Eye (tissue), 1 donor: ENCODE data around the gene FGFRL1.

Source experiments
- DNase-seq: peaks from one replicate; pipeline ENCODE4 v3.0.0-alpha.2; 2015

Gene FGFRL1

DNA sequence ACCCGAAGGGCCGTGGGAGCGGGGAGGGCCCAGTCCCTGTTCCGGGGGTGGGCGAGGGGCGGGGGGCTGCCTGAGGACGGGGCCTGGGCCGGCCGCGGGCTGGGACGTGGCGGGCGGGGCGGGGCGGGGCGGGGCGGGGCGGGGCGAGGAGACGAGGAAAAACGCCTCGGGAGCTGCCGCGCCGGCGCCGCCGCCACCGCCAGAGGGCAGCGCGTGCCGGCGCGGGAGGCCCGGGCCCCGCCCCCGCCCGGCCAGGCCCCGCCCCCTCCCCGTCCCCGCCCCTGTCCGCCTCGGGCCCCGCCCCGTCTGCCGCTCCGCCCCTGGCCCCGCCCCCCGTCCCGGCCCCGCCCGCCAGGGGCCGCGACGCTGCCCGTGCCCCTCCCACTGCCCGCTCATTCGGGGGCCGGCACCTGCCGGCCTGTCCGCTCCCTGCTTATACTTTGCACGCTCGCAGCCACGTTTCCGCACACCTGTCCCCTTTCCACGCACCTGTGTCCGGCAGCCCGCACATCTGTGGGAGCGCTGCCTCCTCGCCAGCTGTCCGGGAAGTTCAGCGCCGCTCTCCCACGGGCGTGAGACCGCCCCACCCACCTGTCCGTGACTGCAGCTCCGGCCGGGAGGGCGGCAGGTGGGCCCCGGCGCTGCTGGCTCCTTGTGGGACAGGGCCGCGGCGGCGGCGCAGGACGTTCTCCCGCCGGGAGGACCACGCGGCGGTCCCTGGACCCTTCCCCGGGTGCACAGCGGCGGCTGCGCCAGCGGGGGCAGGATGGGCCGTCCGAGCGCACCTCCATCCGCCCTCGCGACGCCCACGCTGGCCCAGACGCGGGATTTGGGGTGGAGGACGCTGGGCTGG, 1.7 kb upstream of the FGFRL1 start:
- peak; percentile 77 for DNase-seq

DNA sequence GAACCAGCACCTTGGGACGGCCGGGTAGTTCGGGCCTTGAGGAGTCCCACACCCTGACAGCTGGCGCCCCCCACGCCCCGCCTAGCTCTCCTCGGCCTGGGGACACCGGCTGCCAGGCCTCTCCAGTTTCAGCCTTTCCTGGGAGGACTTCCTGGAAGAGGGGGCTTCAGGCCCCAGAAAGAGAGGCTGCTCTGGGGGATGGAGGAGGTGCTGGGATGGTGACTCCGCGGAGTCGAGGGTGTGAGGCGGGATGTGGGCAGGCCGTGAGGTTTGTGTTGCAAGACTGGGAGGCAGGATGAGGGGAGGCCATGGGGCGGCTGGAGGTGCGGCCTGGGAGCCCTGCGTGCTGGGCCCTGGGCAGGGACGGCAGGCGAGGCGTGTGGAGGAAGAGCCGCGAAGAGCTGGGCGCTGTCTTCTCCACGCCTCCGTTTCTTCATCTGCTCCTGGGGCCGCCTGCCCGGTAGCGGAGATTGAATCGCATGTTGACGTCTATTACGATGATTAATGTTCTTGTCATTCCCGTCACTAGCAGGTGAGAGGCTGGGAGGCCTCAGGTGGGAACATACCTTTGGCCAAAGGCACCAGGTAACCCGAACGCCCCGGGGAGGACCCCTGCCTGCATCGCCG, 918 bp upstream of the FGFRL1 start:
- peak; percentile 70 for DNase-seq

DNA sequence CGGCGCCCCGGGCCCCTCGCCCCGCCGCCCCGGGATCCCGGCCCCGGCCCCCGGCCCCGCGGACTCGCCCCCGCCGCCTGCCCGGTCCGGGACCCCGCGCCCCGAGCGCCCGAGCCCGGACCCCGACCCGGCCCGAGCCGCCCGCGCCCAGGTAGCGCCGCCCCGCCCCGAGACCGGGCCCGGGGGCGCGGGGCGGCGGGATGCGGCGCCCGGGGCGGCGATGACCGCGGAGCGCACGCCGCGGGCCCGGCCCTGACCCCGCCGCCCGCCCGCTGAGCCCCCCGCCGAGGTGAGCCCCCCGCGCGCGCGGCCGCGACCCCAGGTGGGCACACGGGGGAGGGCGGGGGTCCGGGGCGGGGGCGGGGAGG, 224 bp downstream of the FGFRL1 start:
- DNase-seq: no peak

DNA sequence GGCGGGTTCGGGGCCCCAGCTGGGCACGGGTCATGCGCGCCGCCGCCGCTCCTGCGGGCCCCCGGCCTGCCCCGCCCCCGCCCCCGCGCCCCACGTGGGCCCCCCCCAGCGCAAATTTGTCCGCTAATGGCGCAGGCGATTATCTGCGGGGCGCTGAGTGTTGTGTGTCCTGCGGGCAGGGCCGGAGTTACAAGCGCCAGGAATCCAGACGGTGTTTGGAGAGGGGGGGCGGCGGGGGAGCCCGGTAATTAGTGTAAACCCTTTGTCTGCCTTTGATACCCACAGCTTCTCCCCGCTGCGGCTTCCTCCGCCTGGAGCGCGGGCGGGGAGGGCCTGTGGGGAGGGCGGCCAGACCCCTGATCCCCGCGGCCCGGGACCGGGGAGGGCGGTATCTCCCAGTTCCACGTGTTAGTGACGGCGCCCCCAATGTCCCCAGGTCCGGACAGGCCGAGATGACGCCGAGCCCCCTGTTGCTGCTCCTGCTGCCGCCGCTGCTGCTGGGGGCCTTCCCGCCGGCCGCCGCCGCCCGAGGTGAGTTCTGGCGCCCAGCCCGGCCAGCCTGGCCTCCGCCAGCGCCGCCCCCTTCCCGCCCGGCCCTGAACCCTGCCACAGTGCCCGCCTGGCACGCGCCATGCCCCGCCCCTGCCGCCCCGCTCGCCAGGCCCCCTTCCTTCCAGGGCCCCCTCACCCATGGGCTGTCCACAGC, 761 bp downstream of the FGFRL1 start:
- DNase-seq: peak; percentile 74

DNA sequence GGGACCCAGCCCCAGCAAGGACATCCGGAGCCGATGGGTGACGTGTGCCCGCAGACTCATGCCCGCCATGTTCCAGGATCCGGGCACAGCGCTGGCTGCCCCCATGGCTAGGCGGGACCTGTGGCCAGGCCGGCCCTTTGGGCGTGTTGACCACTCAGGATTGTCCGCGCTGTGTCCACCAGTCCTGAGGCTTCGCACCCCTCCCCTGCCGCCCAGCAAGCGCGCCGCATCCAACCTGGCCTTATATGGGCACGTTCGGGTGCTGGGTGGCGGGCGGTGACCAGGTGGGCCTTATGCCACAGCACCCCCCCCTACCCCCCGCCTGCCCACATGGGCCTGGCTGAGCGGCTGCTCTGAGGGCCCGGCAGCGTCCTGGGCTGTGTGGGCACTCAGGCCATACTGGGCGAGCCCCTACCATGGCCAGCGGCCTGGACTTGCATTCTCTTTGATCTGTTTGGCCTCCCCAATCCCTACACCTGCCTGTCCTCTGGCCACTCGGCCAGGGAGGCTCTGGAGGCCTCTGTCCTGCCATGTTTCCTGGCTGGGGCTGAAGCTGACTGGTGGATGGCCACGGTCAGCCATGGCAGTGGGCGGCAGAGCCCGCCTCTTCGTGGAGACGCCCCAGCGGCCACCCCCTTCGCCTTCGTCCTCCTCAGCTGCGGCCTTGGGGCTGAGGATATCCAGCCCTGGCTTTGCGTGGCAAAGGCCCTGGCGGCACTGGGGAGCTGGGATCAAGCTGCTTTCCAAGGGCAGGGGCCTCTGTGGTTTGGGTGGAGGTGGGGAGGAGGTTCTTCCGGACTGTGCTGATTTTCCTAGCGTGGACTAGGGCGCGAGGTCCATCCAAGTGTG, 2.0 kb downstream of the FGFRL1 start:
- DNase-seq: no peak

DNA sequence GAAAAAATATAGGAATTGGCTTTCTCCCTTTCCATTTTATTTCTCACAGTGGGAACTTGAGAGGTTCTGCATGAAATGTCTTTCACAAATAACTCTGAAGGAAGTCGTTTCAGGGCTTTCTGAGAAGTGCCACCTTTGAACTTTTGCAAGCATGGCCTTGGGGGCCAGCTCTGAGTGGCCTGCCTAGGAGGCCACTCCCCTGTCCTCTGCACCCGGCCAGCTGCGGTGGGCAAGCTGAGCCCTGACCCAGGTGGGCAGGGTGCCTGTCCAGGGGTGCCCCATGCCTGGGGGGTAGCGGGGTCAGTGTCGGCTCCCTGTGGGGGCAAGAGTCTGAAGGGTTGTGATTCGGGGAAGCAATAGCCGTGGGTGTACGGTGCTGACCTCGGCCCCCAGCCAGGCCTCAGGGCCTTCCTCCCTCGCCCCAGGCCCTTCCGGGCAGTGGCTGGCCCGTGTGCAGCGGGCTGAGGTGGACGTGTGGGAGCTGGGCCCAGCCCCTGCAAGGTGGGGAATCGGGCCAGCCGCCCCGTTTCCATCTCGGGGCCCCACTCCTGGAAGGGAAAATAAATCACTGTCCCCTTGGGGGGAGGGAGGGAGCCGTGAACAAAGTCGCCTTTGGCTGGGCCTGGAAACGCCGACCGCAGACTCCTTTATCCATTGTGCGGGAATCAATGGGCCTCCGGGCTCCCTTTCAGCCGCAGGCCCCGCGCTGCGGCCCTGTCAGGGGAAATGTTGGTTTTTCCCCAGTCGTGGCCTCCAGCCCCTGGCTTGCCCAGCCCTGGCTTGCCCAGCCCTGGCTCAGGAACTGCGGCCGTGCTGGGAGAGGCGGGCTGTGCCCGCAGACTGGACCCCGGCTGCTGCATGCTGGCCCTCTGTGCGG, 3.1 kb downstream of the FGFRL1 start:
- peak; percentile 61 for DNase-seq

DNA sequence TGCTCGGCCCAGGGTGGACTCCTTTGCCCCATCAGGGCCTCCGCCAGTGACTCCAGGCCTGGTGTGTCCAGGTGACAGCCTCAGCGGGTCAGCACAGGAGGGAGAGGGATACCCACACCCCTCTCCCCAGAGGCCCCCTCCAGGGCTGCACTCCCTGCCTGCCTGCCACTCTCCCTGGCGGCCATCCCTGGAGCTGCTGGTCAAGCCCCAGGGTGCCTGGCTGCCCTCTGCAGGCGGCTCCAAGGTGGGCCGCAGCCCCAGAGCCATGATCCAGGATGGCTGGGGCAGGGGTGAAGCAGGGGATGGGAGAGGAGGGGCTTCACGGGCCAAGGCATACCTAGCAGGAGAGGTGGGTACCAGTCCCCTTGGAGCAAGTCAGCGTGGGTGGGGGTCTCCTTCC, 3.8 kb downstream of the FGFRL1 start:
- DNase-seq: no peak

DNA sequence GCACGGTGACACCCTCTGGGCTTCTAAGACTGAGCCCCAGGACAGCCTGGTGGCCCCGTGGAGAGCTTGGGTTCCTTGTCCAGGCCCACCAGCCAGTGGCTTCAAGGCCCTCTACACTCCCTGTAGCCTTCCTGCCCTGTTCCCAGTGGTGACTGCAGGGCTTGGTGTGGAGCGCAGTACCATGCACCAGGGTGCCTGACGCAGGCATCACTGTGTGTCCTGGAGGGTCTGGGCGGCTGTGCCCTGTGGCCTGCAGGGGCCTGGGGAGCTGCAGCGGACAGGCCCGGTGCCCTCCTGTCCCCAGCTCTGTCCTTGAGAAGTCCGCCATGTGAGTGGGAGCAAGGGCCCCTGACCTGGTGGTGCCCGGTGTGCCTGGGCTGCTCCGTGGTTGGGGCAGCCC, 4.3 kb downstream of the FGFRL1 start:
- no peak for DNase-seq

DNA sequence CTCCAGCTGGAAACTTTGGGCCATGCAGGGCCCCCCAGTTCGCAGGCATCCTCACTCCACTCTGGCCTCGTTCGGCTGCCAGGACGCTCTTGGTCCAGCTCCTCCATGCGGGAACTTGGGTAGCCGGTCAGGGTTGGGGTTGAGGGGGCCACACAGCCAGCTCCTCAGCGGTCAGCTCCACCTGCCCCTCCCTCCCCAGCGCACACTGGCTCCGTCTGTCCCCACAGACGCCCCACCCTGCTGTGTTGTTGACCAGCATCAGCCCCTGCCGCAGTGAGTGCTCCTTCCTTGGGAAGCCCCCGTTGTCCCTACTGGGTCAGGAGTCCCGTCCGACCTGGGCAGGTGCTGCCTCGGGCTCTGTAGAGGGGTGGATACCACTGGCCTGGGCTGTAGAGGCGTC, 5.8 kb downstream of the FGFRL1 start:
- DNase-seq: no peak

DNA sequence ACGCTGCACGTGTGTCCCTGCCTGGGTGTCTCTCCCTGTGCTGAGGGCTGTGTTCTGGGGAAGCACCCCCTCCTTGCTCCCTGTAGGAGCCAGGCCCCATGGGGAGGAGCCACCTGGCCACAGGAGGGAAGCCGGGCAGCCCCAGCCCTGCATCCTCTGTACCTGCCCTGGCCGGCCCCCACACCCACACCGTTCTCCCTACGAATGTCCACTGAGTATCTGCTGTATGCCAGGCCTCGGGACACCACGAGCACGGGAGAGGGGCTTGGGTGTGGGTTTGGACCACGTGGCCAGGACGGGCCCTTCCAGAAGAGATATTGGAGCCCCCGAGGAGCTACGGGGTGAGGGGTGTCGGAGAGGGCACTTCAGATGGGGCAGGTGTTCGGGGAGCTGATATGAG, 6.3 kb downstream of the FGFRL1 start:
- no peak for DNase-seq

DNA sequence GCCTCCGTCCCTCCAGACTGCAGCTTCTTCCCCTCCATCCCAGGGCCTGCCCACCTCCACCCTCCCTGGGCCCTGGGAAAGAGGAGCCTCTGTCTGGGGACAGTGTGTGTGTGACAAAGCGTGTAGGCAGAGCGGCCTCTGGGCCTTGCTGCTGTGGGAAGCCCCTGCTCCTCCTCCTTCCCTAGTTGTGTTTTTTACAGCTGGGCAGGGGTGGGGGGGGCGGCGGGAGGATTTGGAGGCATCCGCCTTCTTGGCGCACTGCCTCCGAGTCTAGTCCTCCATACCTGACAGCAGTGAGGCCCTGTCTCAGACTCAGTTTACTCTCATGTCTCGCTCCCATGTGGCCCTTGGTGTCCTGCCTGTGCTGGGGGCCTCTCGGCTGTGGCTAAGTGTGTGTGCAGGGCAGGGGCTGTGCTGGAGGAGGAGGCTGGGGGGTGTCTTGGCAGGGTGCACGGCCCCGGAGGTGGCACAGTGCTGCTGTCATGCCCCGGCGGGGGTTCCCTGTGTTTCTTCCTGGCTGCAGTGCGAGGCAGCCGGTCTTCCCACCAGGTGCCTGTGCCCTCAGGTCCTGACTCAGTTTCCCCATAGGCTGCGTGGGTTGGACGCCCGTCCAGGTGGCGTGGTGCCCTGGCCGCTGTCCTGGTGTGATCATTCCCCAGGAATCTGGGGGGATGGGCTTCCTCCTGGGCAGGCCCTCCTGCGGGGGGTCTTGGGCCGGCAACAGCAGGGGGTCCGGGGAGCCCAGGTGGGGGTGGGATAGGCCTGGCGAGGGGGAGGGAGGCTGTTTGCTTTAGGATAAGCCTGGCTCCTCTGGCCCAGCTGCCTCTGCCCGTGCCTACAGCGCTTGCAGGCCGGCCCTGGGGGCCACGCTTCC, 7.0 kb downstream of the FGFRL1 start:
- no peak for DNase-seq

DNA sequence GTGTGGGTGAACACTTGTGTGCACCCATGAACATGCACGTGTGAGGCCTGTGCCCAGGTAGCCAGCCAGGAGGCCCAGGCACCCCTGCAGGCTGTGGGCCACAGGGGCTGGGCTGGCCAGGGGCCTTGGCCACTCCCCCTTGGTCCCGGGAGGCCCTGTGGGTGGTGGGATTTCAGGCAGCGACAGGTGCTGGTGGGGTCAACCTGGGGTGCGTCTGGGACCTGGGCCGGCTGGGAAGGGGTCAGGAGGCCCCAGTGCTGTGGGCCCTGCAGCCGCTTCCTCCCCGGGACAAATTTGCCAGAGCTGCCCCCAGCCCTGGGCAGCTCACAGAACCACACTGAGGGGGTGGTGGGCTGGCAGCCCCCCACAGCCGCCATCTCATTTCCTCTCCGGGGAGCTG, 7.9 kb downstream of the FGFRL1 start:
- DNase-seq: no peak

DNA sequence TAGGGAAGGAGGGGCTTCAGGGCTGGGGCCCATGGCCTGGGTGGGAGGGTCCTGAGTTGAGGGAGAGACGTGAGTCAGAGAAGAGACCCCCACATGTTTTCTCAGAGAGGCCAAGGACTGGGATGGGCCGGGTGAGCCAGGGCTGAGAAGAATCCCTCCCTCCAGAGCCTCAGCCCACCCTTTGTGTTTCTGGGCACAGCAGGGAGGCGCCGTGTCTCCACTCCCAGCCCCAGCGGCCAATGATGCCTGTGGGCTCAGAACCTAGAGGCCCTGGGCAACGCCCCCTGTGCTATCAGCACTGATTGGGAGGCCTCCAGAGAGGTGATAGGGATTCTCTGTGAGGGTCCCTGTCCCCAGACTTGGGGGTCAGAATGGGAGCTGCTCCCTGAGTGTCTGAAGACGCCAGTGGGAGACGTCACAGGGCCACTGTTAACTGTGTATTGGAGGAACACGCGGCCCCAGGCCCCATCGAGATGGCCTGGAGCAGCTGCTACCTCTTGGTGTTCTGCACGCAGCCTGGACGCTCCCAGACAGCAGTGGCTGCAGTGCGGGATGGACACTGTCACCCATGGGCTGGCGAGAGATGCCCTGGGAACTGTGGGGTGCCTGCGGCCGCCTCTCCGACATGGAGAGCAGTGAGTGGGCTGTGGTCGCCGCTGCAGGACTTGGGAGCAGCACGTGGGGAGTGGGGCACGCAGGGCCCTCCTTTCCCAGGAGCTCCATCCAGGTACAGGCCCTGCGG, 8.5 kb downstream of the FGFRL1 start:
- peak; percentile 79 for DNase-seq

DNA sequence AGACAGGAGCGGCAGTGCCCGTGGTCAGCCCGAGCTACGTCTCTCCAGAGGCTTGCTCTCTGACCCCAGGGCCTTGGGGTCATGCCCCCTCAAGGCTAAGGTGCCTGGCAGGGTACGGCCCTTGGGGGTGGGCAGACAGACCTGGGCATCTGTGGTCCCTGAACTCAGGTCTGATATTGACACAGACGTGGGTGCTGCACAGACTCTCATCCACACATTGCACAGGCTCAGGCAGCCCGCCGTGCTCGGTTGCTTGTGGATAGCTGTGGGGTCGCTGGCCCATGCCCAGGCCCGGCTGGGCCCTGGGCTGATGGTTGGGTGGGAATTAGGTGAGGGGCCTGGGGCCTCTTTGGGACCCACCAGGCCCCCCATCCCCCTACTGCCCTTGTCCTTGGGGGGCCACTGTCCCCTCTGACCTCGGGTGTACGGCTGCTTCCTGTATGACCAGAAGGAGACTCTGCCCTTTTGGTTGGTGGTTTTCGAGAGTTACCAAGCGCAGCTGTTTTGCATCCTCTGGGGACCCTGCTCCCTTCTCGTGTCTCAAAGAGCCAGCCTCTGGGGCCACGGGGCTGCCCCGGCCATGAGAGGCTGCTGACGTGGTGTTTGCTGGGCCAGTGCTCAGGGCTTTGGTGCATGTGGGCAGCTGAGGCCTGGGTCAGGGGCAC, 10.1 kb downstream of the FGFRL1 start:
- no peak for DNase-seq

DNA sequence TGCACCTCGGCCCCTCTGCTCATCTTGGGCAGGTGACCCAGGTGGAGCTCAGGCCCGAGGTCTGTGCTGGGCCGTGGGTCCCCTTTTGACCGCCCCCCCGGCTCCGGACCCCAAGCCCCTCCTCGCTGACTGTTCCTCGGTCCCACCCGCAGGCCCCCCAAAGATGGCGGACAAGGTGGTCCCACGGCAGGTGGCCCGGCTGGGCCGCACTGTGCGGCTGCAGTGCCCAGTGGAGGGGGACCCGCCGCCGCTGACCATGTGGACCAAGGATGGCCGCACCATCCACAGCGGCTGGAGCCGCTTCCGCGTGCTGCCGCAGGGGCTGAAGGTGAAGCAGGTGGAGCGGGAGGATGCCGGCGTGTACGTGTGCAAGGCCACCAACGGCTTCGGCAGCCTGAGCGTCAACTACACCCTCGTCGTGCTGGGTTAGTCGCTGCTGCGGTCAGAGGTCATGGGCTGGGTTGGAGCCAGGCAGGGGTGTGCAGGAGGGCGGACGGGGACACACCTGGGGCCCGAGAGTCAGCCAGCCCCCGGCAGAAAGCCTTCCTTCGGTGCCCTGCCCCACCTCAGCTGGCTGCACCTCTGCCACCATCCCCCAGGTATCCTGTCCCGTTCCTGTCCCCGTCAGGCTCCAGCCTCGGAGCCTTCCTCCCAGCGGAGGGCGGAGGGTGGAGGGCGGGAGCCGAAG, 10.8 kb downstream of the FGFRL1 start:
- DNase-seq: no peak

DNA sequence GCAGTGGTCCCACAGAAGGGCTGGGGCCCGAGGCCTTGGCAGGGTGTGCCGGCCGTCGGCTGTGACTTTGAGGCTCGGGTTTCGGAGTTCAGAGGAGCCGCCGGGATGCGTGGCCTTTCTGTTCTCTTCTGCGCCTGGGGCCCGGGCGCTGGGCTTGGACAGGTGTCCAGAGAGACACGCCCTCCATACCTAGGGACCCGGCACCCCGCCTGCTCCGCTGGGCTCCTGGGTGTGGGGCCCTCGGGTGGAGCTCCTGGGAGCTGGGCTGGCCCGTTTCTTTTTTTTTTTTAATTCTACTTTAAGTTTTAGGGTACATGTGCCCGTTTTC, 11.3 kb downstream of the FGFRL1 start:
- DNase-seq: no peak

DNA sequence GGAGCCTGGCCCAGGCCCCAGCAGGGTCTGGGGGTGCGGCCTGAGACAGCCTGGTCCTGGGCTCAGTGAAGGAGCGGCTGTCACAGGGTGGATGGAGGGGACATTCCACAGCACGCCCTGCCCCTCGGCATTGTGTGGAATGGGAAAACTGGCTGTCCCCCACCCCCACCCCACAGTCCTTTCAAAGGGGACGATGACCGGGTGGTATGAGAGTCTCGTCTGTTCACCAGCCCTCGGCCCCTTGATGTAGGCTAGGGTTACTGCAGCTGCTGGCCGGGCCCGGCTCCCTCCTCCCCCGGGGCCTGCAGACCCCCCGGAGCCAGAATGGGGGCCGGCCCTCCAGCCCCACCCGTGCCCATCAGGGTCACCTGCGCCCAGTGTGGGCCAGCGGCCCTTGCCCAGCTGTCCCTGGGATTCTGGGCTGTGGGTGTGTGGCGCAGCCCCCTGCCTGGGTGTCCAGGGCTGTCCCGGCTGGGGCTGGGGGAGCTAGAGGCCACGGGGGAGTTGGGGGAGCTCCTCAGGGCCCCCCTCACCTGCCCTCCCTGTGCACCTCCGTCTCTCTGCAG, 11.7 kb downstream of the FGFRL1 start:
- DNase-seq: no peak

DNA sequence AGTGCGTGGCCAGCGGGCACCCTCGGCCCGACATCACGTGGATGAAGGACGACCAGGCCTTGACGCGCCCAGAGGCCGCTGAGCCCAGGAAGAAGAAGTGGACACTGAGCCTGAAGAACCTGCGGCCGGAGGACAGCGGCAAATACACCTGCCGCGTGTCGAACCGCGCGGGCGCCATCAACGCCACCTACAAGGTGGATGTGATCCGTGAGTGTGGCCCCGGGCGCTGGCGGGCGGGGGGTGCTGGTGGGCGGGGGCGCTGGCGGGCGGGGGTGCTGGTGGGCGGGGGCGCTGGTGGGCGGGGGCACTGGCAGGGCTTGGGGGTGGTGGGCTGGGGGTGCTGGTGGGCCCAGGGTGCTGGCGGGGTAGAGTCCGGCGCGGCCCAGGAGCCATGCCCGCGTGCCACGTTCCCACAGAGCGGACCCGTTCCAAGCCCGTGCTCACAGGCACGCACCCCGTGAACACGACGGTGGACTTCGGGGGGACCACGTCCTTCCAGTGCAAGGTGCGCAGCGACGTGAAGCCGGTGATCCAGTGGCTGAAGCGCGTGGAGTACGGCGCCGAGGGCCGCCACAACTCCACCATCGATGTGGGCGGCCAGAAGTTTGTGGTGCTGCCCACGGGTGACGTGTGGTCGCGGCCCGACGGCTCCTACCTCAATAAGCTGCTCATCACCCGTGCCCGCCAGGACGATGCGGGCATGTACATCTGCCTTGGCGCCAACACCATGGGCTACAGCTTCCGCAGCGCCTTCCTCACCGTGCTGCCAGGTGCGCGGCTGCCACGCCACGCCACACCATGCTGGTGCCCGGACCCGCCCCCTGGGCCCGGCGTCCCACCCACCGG, 12.7 kb downstream of the FGFRL1 start:
- no peak for DNase-seq
